Heart left ventricle (tissue), 16 donors: ENCODE results near the gene MIF. TPM values are rescaled to one million over a fixed set of nuclear protein-coding genes. Genes with fewer than 3 reads are reported as not detected.
"Not testable (repeated sequence)": the region's sequence is repeated elsewhere in the genome, so short reads cannot be mapped to it uniquely, and the experiment has no call there.

Experiments used
- ATAC-seq, 4 donors: fragments of 200-7000 bp; cut with Tn5 transposase; one replicate each; pipeline ENCODE4 v1.9.1; 2020 to 2022; ENCODE audit warnings: moderate library complexity in 4 of 4, mild to moderate bottlenecking in 3 of 4, moderate number of reproducible peaks in 1 of 4
- DNase-seq, 5 donors: peaks; one replicate each; pipeline ENCODE4 v3.0.0-alpha.2; 2020
- H3K27ac ChIP-seq, 12 donors: fragments of 200-600 bp; sonication (generic) in 4 of 12; one replicate each; pipeline versions ENCODE4 v1.5.0 to v1.8.0; 2016 to 2022; ENCODE audit warnings: mild to moderate bottlenecking in 2 of 12
- H3K27me3 ChIP-seq, 9 donors: fragments of 200-600 bp; sonication (generic) in 2 of 9; one replicate each; pipeline versions ENCODE4 v1.5.1 to v1.8.0; 2016 to 2022; ENCODE audit warnings: mild to moderate bottlenecking in 3 of 9
- H3K36me3 ChIP-seq, 9 donors: fragments of 200-600 bp; sonication (generic) in 2 of 9; one replicate each; pipeline versions ENCODE4 v1.5.0 to v1.8.0; 2018 to 2022; ENCODE audit warnings: mild to moderate bottlenecking in 2 of 9
- H3K4me1 ChIP-seq, 12 donors: fragments of 200-600 bp; sonication (generic) in 4 of 12; one replicate each; pipeline versions ENCODE4 v1.5.0 to v1.8.0; 2016 to 2022; ENCODE audit warnings: mild to moderate bottlenecking in 3 of 12
- H3K4me3 ChIP-seq, 12 donors: fragments of 200-600 bp; sonication (generic) in 4 of 12; one replicate each; pipeline versions ENCODE4 v1.5.0 to v1.8.0; 2017 to 2022; ENCODE audit warnings: mild to moderate bottlenecking in 9 of 12, moderate library complexity in 4 of 12
- H3K9me3 ChIP-seq, 12 donors: fragments of 200-600 bp; sonication (generic) in 4 of 12; one replicate each; pipeline versions ENCODE4 v1.5.0 to v1.8.0; 2016 to 2022; ENCODE audit warnings: mild to moderate bottlenecking in 1 of 12
- POLR2A ChIP-seq, 2 donors: fragments of 450-650 bp; IDR thresholded peaks; one replicate each; pipeline ENCODE4 v1.6.1; 2017; ENCODE audit warnings: antibody characterized with exemption in 2 of 2, mild to moderate bottlenecking in 2 of 2, moderate library complexity in 2 of 2
- WGBS, 4 donors: extraction: QIAGEN DNeasy Blood & Tissue Kit in 2 of 4; methylation state at CpG; one replicate each; pipeline versions ENCODE4 v1.1.5 to v1.1.7; 2013 to 2018; 5-methylcytosine and 5-hydroxymethylcytosine counted together
- intact Hi-C, 10 donors: fragments of 100-400 bp; cut with DNase I; formaldehyde crosslinking; loops; one replicate each; pipeline versions ENCODE4 v1.11.1 to v1.14.2; 2022
- polyA plus RNA-seq, 2 donors: library from polyadenylated mRNA; stranded (reverse); fragments of 200-250 nt; gene quantifications; one replicate each; pipeline ENCODE4 v1.2.3, GENCODE V29; 2013
- total RNA-seq, 9 donors: library from RNA; depleted of rRNA in 2 of 9; stranded (reverse); fragments of >200 nt in 2 of 9; fragmentation: NEBNext Ultra II Directional in 3 of 9; extraction: Animal tissue kit (Norgen Biotek cat#: 25700) in 3 of 9; gene quantifications; one replicate each; pipeline versions ENCODE4 v1.1.0 to v1.2.4, GENCODE V29; 2016 to 2023
- TF ChIP-seq, protein P1 (sequence below), 12 donors: fragments of 200-600 bp; sonication (generic) in 4 of 12; IDR thresholded peaks; one replicate each; pipeline versions ENCODE4 v1.5.0 to v1.8.0; 2018 to 2022; ENCODE audit warnings: antibody characterized with exemption in 12 of 12, mild to moderate bottlenecking in 5 of 12
- donor health status: ischemic (EF 13 %, LVEDD 7.1; RV severe dilation, severe dysfunction).
- donor health status: healthy with polysubstance abuse.
- donor health status: DM: no; HTN: yes; CAD: no.
- donor health status: DM: no; HTN: no; CAD: no.
- donor health status: ischemic (EF 25% LVEDD 6.9; RV normal size, moderate dysfunction).
- donor health status: ischemic (EF 25% LVEDD 5.7; RV mildly dilated, moderate dysfunction).
- donor health status: healthy.
- donor health status: DM: yes; HTN: yes; CAD: no.
- donor health status: ischemic (EF 35%, LVEDD 5.7; RV mildly dilated, moderate dysfunction).
- donor health status: nonischemic (EF 11% LVEDD 7.7; RV severe dilation, severe dysfunction).
- donor health status: DM: yes; HTN: yes; CAD: no.
- donor health status: PGD.
- donor health status: ischemic (EF 29% LVEDD 5.4; RV normal size, mild dysfunction).
- donor health status: nonischemic (EF 23%, LVEDD 6.1; RV moderate dilation, normal function).

Gene MIF
- total and polyA plus RNA-seq, 11 donors: 192 to 503 (median 238) TPM

DNA sequence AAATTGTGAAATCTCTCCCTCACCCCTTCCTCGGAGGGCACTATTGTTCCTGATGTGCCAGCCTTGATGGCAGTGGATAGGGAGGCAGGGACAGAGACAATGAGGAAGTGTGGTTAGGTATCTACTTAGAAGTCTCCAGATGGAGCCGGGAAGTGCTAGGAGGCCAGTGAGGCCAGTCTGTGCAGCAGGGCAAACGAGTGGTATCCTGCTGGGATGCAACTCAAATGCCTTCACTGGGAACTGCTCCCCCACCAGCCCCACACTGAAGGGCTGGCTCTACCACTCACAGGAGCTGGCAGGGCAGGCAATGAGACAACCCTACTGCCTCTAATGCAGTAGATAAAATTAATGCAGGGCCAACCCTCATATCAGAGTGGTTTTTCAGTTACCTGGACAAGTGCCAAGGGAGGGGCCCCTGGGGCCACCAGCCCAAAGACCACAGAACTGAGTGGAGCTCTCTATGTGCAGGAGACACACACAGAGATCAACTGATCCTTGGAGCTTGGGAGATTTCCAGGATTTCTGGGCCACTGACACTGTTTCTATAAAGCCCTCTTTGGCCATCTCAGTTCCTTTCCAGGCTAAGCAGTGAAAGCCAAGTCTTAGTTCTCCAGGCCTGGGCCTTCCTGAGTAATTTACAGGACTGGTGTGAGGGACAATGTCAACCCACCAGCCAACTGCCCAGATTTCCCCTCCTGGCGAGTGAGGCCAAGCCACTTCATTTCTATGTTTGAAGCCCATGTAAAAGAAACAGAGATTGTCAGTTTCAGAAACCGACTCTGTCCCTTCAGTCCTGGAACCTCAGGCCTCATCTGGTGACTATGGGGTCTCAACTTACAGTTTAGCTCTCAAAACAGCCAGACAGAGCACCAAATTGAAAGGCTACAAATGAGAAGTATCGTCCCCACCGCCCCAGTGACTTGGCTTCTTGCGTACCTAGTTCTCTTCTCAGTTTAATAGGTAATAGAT is 4.1 kb downstream of the MIF start:
- TF ChIP-seq POLR2A (IDR thresholded peaks at IDR 0.05): no peak
- TF ChIP-seq, protein P1, sequence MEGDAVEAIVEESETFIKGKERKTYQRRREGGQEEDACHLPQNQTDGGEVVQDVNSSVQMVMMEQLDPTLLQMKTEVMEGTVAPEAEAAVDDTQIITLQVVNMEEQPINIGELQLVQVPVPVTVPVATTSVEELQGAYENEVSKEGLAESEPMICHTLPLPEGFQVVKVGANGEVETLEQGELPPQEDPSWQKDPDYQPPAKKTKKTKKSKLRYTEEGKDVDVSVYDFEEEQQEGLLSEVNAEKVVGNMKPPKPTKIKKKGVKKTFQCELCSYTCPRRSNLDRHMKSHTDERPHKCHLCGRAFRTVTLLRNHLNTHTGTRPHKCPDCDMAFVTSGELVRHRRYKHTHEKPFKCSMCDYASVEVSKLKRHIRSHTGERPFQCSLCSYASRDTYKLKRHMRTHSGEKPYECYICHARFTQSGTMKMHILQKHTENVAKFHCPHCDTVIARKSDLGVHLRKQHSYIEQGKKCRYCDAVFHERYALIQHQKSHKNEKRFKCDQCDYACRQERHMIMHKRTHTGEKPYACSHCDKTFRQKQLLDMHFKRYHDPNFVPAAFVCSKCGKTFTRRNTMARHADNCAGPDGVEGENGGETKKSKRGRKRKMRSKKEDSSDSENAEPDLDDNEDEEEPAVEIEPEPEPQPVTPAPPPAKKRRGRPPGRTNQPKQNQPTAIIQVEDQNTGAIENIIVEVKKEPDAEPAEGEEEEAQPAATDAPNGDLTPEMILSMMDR (IDR thresholded peaks at IDR 0.05): no peak
- DNase-seq (no peak), ATAC-seq (no peak)
- Histone ChIP-seq H3K4me3 (no peak overlapping the region), H3K4me1 (peaks cover 0 to 38% (median 23%) of the 10 kb centered on the region in 12 donors), H3K9me3 (no peaks in the 10 kb centered on the region), H3K27ac (peak overlapping the region in 1 of 12 donors; percentile 48), H3K27me3 (no peaks in the 10 kb centered on the region), H3K36me3 (peaks cover 0 to 20% (median 14%) of the 10 kb centered on the region in 9 donors)
- intact Hi-C loops: no loop called here
- WGBS, 4 donors: 62 to 82% (median 67%) methylated on average over 6 to 8 of the region's 8 CpGs

GRCh38 chr22:23899042-23899745 is 5.0 kb downstream of the MIF start:
- H3K4me3 ChIP-seq: no peak overlapping the region
- no peaks in the 10 kb centered on the region for H3K9me3 ChIP-seq
- no peak for TF ChIP-seq POLR2A (IDR thresholded peaks at IDR 0.05)
- TF ChIP-seq, protein P1 (IDR thresholded peaks at IDR 0.05): no peak
- no peaks in the 10 kb centered on the region for H3K27me3 ChIP-seq
- DNase-seq: no peak
- intact Hi-C loops: no loop called here
- peaks cover 0 to 20% (median 14%) of the 10 kb centered on the region in 9 donors for H3K36me3 ChIP-seq
- no peak for ATAC-seq
- H3K4me1 ChIP-seq: peaks cover 0 to 32% (median 17%) of the 10 kb centered on the region in 12 donors
- 66 to 81% (median 73%) methylated on average over 6 of the region's 6 CpGs for WGBS, 4 donors
- H3K27ac ChIP-seq: peak overlapping the region in 1 of 12 donors; percentile 48

- 82 to 94% (median 88%) methylated on average over 4 of the region's 4 CpGs for WGBS, 4 donors
- H3K9me3 ChIP-seq, DNase-seq, ATAC-seq, H3K27ac ChIP-seq, H3K4me3 ChIP-seq, intact Hi-C loops, H3K27me3 ChIP-seq: not testable (repeated sequence)
- H3K4me1 ChIP-seq: peaks cover 0 to 28% (median 13%) of the 10 kb centered on the region in 12 donors
- H3K36me3 ChIP-seq: peaks cover 0 to 20% (median 14%) of the 10 kb centered on the region in 9 donors
These were observed 6.0 kb downstream of the MIF start for GRCh38 chr22:23900227-23900626.

- DNase-seq: no peak
These were observed 7.4 kb downstream of the MIF start for GRCh38 chr22:23901600-23901999.

More at GRCh38 chr22:23901600-23901999, 7.4 kb downstream of the MIF start:
- Histone ChIP-seq H3K27ac (no peak overlapping the region), H3K36me3 (peaks cover 0 to 9% (median 6%) of the 10 kb centered on the region in 9 donors), H3K9me3 (no peaks in the 10 kb centered on the region), H3K4me1 (peaks cover 0 to 18% (median 6%) of the 10 kb centered on the region in 12 donors), H3K4me3 (no peak overlapping the region), H3K27me3 (no peaks in the 10 kb centered on the region)
- intact Hi-C loops: no loop called here
- TF ChIP-seq, protein P1 (IDR thresholded peaks at IDR 0.05): no peak
- TF ChIP-seq POLR2A (IDR thresholded peaks at IDR 0.05): no peak
- WGBS, 4 donors: 77 to 86% (median 81%) methylated on average over 4 of the region's 4 CpGs
- ATAC-seq: no peak
